Loucy (cell line): ENCODE measurements around the gene TBR1.

Experiments used
- H2AFZ ChIP-seq: fragments of 200-600 bp; sonication (generic); 2 replicates; pipeline ENCODE4 v1.6.0; 2016; ENCODE audit warnings: antibody characterized with exemption, mild to moderate bottlenecking, low read length, moderate library complexity
- H3F3A ChIP-seq: fragments of 200-600 bp; 2 replicates; pipeline ENCODE4 v1.6.0; 2016; ENCODE audit warnings: antibody characterized with exemption, low read depth, mild to moderate bottlenecking
- H3K27me3 ChIP-seq: fragments of 200-600 bp; sonication (generic); 2 replicates; pipeline ENCODE4 v1.6.1; 2014; ENCODE audit warnings: low read length, mild to moderate bottlenecking; ENCODE audit not compliant: insufficient read depth, poor library complexity, severe bottlenecking
- H3K36me3 ChIP-seq: fragments of 200-600 bp; sonication (generic); 2 replicates; pipeline ENCODE4 v1.6.1; 2016; ENCODE audit warnings: low read length; ENCODE audit not compliant: insufficient read depth
- H3K4me1 ChIP-seq: fragments of 200-600 bp; sonication (generic); 2 replicates; pipeline ENCODE4 v1.5.1; 2014; ENCODE audit warnings: low read length, mild to moderate bottlenecking; ENCODE audit not compliant: insufficient read depth, poor library complexity, severe bottlenecking
- H3K4me2 ChIP-seq: fragments of 200-600 bp; sonication (generic); 2 replicates; pipeline ENCODE4 v1.6.0; 2014; ENCODE audit warnings: antibody characterized with exemption, low read length, low read depth, mild to moderate bottlenecking; ENCODE audit not compliant: poor library complexity, severe bottlenecking
- H3K4me3 ChIP-seq: fragments of 200-600 bp; sonication (generic); 2 replicates; pipeline ENCODE4 v1.5.1; 2014; ENCODE audit warnings: low read length, mild to moderate bottlenecking, mixed read lengths; ENCODE audit not compliant: poor library complexity, severe bottlenecking
- H3K79me2 ChIP-seq: fragments of 200-600 bp; sonication (generic); 2 replicates; pipeline ENCODE4 v1.6.1; 2014; ENCODE audit warnings: low read length; ENCODE audit not compliant: insufficient read depth
- H3K9ac ChIP-seq: fragments of 200-600 bp; sonication (generic); 2 replicates; pipeline ENCODE4 v1.6.0; 2014; ENCODE audit warnings: mild to moderate bottlenecking, low read depth, low read length, moderate library complexity; ENCODE audit not compliant: poor library complexity, severe bottlenecking
- H3K9me2 ChIP-seq: fragments of 200-600 bp; sonication (generic); replicated peaks from 2 replicates; pipeline ENCODE4 v1.6.1; 2016; ENCODE audit warnings: low read depth, low read length, mixed read lengths
- H3K9me3 ChIP-seq: fragments of 200-600 bp; sonication (generic); 2 replicates; pipeline ENCODE4 v1.6.1; 2014; ENCODE audit warnings: mild to moderate bottlenecking, antibody characterized with exemption, low read length, low read depth; ENCODE audit not compliant: insufficient read depth
- H4K20me1 ChIP-seq: fragments of 200-600 bp; sonication (generic); 2 replicates; pipeline ENCODE4 v1.6.0; 2014; ENCODE audit warnings: antibody characterized with exemption, low read length, mild to moderate bottlenecking; ENCODE audit not compliant: insufficient read depth, poor library complexity, severe bottlenecking
- EZH2phosphoT487 ChIP-seq: fragments of 200-600 bp; IDR thresholded peaks from 2 replicates; pipeline ENCODE4 v1.6.1; 2018; ENCODE audit warnings: antibody characterized with exemption, mild to moderate bottlenecking, moderate library complexity, borderline replicate concordance
- TF ChIP-seq, protein P1 (sequence below): fragments of 200-600 bp; sonication (generic); conservative IDR thresholded peaks from 2 replicates; pipeline ENCODE4 v1.5.1; 2014; ENCODE audit warnings: mild to moderate bottlenecking, antibody characterized with exemption, low read length

The TBR1 gene

DNA sequence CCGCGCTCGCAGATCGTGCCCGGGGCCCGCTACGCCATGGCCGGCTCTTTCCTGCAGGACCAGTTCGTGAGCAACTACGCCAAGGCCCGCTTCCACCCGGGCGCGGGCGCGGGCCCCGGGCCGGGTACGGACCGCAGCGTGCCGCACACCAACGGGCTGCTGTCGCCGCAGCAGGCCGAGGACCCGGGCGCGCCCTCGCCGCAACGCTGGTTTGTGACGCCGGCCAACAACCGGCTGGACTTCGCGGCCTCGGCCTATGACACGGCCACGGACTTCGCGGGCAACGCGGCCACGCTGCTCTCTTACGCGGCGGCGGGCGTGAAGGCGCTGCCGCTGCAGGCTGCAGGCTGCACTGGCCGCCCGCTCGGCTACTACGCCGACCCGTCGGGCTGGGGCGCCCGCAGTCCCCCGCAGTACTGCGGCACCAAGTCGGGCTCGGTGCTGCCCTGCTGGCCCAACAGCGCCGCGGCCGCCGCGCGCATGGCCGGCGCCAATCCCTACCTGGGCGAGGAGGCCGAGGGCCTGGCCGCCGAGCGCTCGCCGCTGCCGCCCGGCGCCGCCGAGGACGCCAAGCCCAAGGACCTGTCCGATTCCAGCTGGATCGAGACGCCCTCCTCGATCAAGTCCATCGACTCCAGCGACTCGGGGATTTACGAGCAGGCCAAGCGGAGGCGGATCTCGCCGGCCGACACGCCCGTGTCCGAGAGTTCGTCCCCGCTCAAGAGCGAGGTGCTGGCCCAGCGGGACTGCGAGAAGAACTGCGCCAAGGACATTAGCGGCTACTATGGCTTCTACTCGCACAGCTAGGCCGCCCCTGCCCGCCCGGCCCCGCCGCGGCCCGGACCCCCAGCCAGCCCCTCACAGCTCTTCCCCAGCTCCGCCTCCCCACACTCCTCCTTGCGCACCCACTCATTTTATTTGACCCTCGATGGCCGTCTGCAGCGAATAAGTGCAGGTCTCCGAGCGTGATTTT is 7.6 kb downstream of the TBR1 start:
- H3K9me3 ChIP-seq = no peaks in the 10 kb centered on the region
- H3F3A ChIP-seq = no peaks in the 10 kb centered on the region
- H3K4me1 ChIP-seq = peaks cover 5% of the 10 kb centered on the region
- TF ChIP-seq, protein P1, sequence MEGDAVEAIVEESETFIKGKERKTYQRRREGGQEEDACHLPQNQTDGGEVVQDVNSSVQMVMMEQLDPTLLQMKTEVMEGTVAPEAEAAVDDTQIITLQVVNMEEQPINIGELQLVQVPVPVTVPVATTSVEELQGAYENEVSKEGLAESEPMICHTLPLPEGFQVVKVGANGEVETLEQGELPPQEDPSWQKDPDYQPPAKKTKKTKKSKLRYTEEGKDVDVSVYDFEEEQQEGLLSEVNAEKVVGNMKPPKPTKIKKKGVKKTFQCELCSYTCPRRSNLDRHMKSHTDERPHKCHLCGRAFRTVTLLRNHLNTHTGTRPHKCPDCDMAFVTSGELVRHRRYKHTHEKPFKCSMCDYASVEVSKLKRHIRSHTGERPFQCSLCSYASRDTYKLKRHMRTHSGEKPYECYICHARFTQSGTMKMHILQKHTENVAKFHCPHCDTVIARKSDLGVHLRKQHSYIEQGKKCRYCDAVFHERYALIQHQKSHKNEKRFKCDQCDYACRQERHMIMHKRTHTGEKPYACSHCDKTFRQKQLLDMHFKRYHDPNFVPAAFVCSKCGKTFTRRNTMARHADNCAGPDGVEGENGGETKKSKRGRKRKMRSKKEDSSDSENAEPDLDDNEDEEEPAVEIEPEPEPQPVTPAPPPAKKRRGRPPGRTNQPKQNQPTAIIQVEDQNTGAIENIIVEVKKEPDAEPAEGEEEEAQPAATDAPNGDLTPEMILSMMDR = no peak
- no peak for TF ChIP-seq EZH2phosphoT487
- no peaks in the 10 kb centered on the region for H3K27me3 ChIP-seq
- no peaks in the 10 kb centered on the region for H3K9me2 ChIP-seq
- no peak overlapping the region for H2AFZ ChIP-seq
- H3K36me3 ChIP-seq = no peaks in the 10 kb centered on the region
- H3K4me2 ChIP-seq = no peak overlapping the region
- H3K9ac ChIP-seq = no peak overlapping the region
- H3K79me2 ChIP-seq = no peaks in the 10 kb centered on the region
- H4K20me1 ChIP-seq = no peaks in the 10 kb centered on the region
- no peak overlapping the region for H3K4me3 ChIP-seq

DNA sequence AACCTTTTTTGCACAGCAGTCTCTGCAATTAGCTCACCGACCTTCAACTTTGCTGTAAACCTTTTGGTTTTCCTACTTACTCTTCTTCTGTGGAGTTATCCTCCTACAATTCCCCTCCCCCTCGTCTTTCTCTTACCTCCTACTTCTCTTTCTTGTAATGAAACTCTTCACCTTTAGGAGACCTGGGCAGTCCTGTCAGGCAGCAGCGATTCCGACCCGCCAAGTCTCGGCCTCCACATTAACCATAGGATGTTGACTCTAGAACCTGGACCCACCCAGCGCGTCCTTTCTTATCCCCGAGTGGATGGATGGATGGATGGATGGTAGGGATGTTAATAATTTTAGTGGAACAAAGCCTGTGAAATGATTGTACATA is 8.3 kb downstream of the TBR1 start:
- no peaks in the 10 kb centered on the region for H4K20me1 ChIP-seq
- no peaks in the 10 kb centered on the region for H3K9me2 ChIP-seq
- TF ChIP-seq, protein P1 = no peak
- TF ChIP-seq EZH2phosphoT487 = no peak
- H3K79me2 ChIP-seq = no peaks in the 10 kb centered on the region
- H3F3A ChIP-seq = no peaks in the 10 kb centered on the region
- H3K4me2 ChIP-seq = no peak overlapping the region
- no peaks in the 10 kb centered on the region for H3K27me3 ChIP-seq
- H3K9me3 ChIP-seq = no peaks in the 10 kb centered on the region
- no peak overlapping the region for H3K9ac ChIP-seq
- H3K36me3 ChIP-seq = no peaks in the 10 kb centered on the region
- H2AFZ ChIP-seq = no peak overlapping the region
- no peak overlapping the region for H3K4me3 ChIP-seq
- peaks cover 5% of the 10 kb centered on the region for H3K4me1 ChIP-seq

GRCh38 chr2:161424891-161425727 is 9.0 kb downstream of the TBR1 start:
- Histone ChIP-seq H3K79me2 (no peaks in the 10 kb centered on the region), H3K4me2 (no peak overlapping the region), H3K36me3 (no peaks in the 10 kb centered on the region), H3K9me2 (no peaks in the 10 kb centered on the region), H3K4me1 (peaks cover 5% of the 10 kb centered on the region), H3K4me3 (no peak overlapping the region), H4K20me1 (no peaks in the 10 kb centered on the region), H3F3A (no peaks in the 10 kb centered on the region), H3K9me3 (no peaks in the 10 kb centered on the region), H2AFZ (no peak overlapping the region), H3K27me3 (no peaks in the 10 kb centered on the region), H3K9ac (no peak overlapping the region)
- no peak for TF ChIP-seq EZH2phosphoT487
- TF ChIP-seq, protein P1 = no peak
